ENCODE data around the gene SLC11A2. TPM values are rescaled to one million over a fixed set of nuclear protein-coding genes. Genes with fewer than 3 reads are reported as not detected.

Gene SLC11A2
- total and polyA plus RNA-seq, 9 of the 15 experiments (the other 6 are each of a cell fraction or from before 2014, with no cell fraction given), result 21.1 to 54.0 (median 32.9) TPM

DNA sequence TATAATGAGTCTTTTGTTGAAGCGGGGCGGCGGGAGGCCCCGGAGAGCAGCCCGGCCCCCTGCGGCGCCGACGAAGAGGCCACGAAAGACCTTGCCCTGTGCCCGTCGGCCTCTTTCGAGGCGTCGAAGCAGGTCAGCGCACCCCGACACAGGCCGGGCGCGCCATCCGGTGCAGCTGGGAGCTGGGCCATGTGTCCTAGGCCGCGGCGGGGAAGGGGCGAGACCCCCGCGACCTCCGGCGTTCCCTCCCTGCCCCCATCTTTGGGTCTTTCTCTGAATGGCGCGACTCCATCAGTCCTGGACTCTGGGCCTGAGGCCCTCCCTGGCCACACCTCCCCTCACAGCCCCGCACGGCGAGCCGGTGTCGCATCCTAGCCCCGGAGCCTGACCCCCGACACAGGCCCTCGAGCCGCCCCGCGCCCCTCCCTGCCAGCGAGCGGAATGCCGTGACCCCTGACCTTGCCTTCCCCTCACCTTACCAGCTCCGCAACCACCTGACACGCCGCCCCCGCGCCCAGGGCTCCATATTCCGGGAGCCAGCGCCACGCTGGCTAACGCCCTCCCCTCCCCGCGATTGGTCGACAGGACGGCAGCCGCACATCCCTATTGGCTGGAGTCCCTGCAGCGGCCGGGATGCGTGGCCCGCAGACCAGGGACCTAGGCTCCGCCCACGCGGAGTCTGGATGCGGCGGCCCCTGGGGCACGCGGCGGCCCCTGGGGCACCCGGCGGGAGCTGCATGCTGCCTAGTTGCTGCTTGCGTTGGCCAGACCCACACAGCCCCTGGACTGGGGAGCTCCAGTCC lies at the start of gene SLC11A2 (continued):
- TF ChIP-seq ESRRB (CRISPR knock-in tag; IDR thresholded peaks at IDR 0.05; ENCODE audit: borderline replicate concordance) (no peak), ZNF282 (CRISPR knock-in tag; IDR thresholded peaks at IDR 0.05) (0 out of 2 replicates have a peak, but pooled peaks have one; percentile 11), ATF1 (CRISPR knock-in tag; IDR thresholded peaks at IDR 0.05) (no peak), ATF1 (tag; IDR thresholded peaks at IDR 0.05) (peak; percentile 87), ATF7 (IDR thresholded peaks at IDR 0.05) (peak; percentile 66), ZNF253 (CRISPR knock-in tag; conservative IDR thresholded peaks at IDR 0.05) (no peak), ZNF41 (CRISPR knock-in tag; conservative IDR thresholded peaks at IDR 0.05) (no peak), CEBPB (tag; IDR thresholded peaks at IDR 0.05) (no peak), ZNF121 (CRISPR knock-in tag; conservative IDR thresholded peaks at IDR 0.05) (no peak), SRSF7 (optimal IDR thresholded peaks at IDR 0.05; ENCODE audit: low read depth, low read length) (no peak), TAF15 (IDR thresholded peaks at IDR 0.05; ENCODE audit: low read depth, low read length) (no peak), MTA2 (IDR thresholded peaks at IDR 0.05; ENCODE audit: low read depth) (peak; percentile 48; the same call in 1 of the 2 replicates)
- TF ChIP-seq, protein P1, sequence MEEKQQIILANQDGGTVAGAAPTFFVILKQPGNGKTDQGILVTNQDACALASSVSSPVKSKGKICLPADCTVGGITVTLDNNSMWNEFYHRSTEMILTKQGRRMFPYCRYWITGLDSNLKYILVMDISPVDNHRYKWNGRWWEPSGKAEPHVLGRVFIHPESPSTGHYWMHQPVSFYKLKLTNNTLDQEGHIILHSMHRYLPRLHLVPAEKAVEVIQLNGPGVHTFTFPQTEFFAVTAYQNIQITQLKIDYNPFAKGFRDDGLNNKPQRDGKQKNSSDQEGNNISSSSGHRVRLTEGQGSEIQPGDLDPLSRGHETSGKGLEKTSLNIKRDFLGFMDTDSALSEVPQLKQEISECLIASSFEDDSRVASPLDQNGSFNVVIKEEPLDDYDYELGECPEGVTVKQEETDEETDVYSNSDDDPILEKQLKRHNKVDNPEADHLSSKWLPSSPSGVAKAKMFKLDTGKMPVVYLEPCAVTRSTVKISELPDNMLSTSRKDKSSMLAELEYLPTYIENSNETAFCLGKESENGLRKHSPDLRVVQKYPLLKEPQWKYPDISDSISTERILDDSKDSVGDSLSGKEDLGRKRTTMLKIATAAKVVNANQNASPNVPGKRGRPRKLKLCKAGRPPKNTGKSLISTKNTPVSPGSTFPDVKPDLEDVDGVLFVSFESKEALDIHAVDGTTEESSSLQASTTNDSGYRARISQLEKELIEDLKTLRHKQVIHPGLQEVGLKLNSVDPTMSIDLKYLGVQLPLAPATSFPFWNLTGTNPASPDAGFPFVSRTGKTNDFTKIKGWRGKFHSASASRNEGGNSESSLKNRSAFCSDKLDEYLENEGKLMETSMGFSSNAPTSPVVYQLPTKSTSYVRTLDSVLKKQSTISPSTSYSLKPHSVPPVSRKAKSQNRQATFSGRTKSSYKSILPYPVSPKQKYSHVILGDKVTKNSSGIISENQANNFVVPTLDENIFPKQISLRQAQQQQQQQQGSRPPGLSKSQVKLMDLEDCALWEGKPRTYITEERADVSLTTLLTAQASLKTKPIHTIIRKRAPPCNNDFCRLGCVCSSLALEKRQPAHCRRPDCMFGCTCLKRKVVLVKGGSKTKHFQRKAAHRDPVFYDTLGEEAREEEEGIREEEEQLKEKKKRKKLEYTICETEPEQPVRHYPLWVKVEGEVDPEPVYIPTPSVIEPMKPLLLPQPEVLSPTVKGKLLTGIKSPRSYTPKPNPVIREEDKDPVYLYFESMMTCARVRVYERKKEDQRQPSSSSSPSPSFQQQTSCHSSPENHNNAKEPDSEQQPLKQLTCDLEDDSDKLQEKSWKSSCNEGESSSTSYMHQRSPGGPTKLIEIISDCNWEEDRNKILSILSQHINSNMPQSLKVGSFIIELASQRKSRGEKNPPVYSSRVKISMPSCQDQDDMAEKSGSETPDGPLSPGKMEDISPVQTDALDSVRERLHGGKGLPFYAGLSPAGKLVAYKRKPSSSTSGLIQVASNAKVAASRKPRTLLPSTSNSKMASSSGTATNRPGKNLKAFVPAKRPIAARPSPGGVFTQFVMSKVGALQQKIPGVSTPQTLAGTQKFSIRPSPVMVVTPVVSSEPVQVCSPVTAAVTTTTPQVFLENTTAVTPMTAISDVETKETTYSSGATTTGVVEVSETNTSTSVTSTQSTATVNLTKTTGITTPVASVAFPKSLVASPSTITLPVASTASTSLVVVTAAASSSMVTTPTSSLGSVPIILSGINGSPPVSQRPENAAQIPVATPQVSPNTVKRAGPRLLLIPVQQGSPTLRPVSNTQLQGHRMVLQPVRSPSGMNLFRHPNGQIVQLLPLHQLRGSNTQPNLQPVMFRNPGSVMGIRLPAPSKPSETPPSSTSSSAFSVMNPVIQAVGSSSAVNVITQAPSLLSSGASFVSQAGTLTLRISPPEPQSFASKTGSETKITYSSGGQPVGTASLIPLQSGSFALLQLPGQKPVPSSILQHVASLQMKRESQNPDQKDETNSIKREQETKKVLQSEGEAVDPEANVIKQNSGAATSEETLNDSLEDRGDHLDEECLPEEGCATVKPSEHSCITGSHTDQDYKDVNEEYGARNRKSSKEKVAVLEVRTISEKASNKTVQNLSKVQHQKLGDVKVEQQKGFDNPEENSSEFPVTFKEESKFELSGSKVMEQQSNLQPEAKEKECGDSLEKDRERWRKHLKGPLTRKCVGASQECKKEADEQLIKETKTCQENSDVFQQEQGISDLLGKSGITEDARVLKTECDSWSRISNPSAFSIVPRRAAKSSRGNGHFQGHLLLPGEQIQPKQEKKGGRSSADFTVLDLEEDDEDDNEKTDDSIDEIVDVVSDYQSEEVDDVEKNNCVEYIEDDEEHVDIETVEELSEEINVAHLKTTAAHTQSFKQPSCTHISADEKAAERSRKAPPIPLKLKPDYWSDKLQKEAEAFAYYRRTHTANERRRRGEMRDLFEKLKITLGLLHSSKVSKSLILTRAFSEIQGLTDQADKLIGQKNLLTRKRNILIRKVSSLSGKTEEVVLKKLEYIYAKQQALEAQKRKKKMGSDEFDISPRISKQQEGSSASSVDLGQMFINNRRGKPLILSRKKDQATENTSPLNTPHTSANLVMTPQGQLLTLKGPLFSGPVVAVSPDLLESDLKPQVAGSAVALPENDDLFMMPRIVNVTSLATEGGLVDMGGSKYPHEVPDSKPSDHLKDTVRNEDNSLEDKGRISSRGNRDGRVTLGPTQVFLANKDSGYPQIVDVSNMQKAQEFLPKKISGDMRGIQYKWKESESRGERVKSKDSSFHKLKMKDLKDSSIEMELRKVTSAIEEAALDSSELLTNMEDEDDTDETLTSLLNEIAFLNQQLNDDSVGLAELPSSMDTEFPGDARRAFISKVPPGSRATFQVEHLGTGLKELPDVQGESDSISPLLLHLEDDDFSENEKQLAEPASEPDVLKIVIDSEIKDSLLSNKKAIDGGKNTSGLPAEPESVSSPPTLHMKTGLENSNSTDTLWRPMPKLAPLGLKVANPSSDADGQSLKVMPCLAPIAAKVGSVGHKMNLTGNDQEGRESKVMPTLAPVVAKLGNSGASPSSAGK (IDR thresholded peaks at IDR 0.05), result peak; percentile 94
- TF ChIP-seq, protein P2, sequence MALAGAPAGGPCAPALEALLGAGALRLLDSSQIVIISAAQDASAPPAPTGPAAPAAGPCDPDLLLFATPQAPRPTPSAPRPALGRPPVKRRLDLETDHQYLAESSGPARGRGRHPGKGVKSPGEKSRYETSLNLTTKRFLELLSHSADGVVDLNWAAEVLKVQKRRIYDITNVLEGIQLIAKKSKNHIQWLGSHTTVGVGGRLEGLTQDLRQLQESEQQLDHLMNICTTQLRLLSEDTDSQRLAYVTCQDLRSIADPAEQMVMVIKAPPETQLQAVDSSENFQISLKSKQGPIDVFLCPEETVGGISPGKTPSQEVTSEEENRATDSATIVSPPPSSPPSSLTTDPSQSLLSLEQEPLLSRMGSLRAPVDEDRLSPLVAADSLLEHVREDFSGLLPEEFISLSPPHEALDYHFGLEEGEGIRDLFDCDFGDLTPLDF (CRISPR knock-in tag; IDR thresholded peaks at IDR 0.05), result peak; percentile 80; the same call in 1 of the 2 replicates
